Measurements from ENCODE around the gene ROBO1. TPM values are rescaled to one million over a fixed set of nuclear protein-coding genes. Genes with fewer than 3 reads are reported as not detected.

ROBO1 gene
- total and polyA plus RNA-seq, 2 of the 13 experiments (the other 11 are each of a cell fraction or from before 2014, with no cell fraction given), result 52.2 to 71.0 TPM

DNA sequence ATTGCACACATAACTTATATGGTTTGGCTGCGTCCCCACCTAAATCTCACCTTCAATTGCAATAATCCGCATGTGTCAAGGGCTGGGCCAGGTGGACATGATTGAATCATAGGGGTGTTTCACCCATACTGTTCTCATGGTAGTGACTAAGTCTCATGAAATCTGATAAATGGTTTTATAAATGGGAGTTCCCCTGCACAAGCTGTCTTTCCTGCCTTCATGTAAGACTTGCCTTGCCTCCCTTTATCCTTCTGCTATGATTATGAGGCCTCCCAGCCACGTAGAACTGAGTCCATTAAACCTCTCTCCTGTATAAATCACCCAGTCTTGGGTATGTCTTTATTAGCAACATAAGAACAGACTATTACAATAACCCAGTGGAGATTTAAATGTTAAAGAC is 653.9 kb downstream of the ROBO1 start (continued):
- TF ChIP-seq, protein P1, sequence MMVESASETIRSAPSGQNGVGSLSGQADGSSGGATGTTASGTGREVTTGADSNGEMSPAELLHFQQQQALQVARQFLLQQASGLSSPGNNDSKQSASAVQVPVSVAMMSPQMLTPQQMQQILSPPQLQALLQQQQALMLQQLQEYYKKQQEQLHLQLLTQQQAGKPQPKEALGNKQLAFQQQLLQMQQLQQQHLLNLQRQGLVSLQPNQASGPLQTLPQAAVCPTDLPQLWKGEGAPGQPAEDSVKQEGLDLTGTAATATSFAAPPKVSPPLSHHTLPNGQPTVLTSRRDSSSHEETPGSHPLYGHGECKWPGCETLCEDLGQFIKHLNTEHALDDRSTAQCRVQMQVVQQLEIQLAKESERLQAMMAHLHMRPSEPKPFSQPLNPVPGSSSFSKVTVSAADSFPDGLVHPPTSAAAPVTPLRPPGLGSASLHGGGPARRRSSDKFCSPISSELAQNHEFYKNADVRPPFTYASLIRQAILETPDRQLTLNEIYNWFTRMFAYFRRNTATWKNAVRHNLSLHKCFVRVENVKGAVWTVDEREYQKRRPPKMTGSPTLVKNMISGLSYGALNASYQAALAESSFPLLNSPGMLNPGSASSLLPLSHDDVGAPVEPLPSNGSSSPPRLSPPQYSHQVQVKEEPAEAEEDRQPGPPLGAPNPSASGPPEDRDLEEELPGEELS (CRISPR knock-in tag; IDR thresholded peaks at IDR 0.05), result no peak
- TF ChIP-seq TARDBP (CRISPR knock-in tag; IDR thresholded peaks at IDR 0.05) (no peak), ZNF724P (CRISPR knock-in tag; IDR thresholded peaks at IDR 0.05; ENCODE audit: borderline replicate concordance) (no peak), KDM3A (CRISPR knock-in tag; IDR thresholded peaks at IDR 0.05; ENCODE audit: low read depth) (no peak), ADNP (CRISPR knock-in tag; IDR thresholded peaks at IDR 0.05) (no peak)
- TF ChIP-seq, protein P2, sequence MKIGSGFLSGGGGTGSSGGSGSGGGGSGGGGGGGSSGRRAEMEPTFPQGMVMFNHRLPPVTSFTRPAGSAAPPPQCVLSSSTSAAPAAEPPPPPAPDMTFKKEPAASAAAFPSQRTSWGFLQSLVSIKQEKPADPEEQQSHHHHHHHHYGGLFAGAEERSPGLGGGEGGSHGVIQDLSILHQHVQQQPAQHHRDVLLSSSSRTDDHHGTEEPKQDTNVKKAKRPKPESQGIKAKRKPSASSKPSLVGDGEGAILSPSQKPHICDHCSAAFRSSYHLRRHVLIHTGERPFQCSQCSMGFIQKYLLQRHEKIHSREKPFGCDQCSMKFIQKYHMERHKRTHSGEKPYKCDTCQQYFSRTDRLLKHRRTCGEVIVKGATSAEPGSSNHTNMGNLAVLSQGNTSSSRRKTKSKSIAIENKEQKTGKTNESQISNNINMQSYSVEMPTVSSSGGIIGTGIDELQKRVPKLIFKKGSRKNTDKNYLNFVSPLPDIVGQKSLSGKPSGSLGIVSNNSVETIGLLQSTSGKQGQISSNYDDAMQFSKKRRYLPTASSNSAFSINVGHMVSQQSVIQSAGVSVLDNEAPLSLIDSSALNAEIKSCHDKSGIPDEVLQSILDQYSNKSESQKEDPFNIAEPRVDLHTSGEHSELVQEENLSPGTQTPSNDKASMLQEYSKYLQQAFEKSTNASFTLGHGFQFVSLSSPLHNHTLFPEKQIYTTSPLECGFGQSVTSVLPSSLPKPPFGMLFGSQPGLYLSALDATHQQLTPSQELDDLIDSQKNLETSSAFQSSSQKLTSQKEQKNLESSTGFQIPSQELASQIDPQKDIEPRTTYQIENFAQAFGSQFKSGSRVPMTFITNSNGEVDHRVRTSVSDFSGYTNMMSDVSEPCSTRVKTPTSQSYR (CRISPR knock-in tag; IDR thresholded peaks at IDR 0.05; ENCODE audit: borderline replicate concordance), result no peak

DNA sequence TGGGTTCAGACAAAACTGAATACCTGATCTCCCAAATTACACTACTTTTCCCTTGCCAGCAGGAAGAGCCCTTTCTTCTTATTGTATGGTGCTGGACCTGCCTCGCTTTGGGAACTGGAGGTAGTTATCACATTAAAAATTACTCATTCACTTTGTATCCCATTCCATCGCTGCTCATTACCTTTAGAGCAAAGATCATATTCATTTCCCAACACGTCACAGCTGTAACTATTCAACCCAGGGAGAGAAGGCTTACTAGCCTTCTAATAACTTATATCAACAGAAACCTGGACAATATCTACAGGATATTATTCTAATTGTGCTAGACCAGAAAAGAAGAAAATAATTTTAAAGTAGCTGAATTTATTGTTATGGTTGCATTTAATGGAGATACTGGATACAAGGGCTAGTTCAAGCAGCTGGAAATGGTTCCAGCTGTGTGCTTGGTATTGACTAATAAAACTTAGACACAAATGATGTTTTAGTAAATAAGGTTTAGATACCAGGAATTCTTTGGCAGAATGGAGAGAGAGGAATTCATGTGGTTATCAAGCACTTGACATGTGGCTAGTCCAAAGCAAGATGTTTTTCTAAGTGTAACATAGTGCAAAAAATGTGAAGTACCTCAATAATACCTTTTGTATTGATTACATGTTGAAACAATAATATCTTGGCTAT is 656.3 kb downstream of the ROBO1 start:
- DNase-seq (ENCODE audit: low spot score) (no peak), FAIRE-seq (no peak), ATAC-seq (no peak)
- H4K20me1 ChIP-seq (ENCODE audit: insufficient read depth, low read length), result no peaks in the 10 kb centered on the region
- no TSS peak for BruUV-seq (replicated peaks)
- ChIA-PET CTCF (ENCODE audit: low intra/inter-chr PET ratio, low total read pairs) (no interaction called here), POLR2A (no interaction called here)
- no peak overlapping the region for H3K27ac ChIP-seq (ENCODE audit: extremely low read length, insufficient read depth, low read length)
- no peak overlapping the region for H3K4me3 ChIP-seq (replicated peaks in 1 of 3; ENCODE audit: insufficient read depth in 1 of 3, low read depth in 2 of 3, low read length in 3 of 3)
- no peaks in the 10 kb centered on the region; a peak in 1 of 5 replicates for H3K27me3 ChIP-seq (ENCODE audit: control insufficient read depth in 1 of 2, insufficient read depth in 2 of 2, low read length in 2 of 2)
- H3K9ac ChIP-seq (ENCODE audit: insufficient read depth, low read depth, low read length), result no peak overlapping the region
- H3K36me3 ChIP-seq (replicated peaks in 1 of 2; ENCODE audit: control insufficient read depth in 1 of 2, insufficient read depth in 2 of 2, low read length in 2 of 2), result no peaks in the 10 kb centered on the region
- no peaks in the 10 kb centered on the region for H3K4me1 ChIP-seq (ENCODE audit: insufficient read depth, low read length)
- no peaks in the 10 kb centered on the region for H3K9me3 ChIP-seq (ENCODE audit: low read length)
- in situ Hi-C loops (cut with HindIII; ENCODE audit: extremely low pct_ligation_motif_present, low pct_unique_long_range_greater_than_20kb) (no loop called here), intact Hi-C loops (cut with micrococcal nuclease; ENCODE audit: unreplicated experiment) (no loop called here)
- H3K4me2 ChIP-seq (ENCODE audit: low read depth, low read length), result no peak overlapping the region
- no peak for TF ChIP-seq GATAD2A (CRISPR knock-in tag; IDR thresholded peaks at IDR 0.05)
- no peak for TF ChIP-seq GZF1 (CRISPR knock-in tag; IDR thresholded peaks at IDR 0.05)
- TF ChIP-seq KLF11 (CRISPR knock-in tag; IDR thresholded peaks at IDR 0.05), result no peak
- no peak for TF ChIP-seq ZNF883 (CRISPR knock-in tag; IDR thresholded peaks at IDR 0.05; ENCODE audit: not compliant biosample characterization)
- WGBS (ENCODE audit: low lambda C conversion rate), result 4% methylated on average over 3 of the region's 3 CpGs
- H3K79me2 ChIP-seq (ENCODE audit: insufficient read depth, low read length), result no peaks in the 10 kb centered on the region
- no peak overlapping the region for H2AFZ ChIP-seq (ENCODE audit: low read length)
